Endothelial cell (in vitro differentiated cells): ENCODE data around the gene PPP1R10. TPM values are rescaled to one million over a fixed set of nuclear protein-coding genes. Genes with fewer than 3 reads are reported as not detected.

ENCODE experiments used
- DNase-seq: peaks from one replicate; pipeline ENCODE4 v3.0.0; 2021; ENCODE audit warnings: low spot score
- H3K27ac Mint-ChIP-seq: one replicate; pipeline ENCODE4 v1.8.0; 2021; ENCODE audit warnings: mixed read lengths, inconsistent platforms; ENCODE audit not compliant: unreplicated experiment
- H3K27me3 Mint-ChIP-seq: one replicate; pipeline ENCODE4 v1.8.0; 2021; ENCODE audit warnings: mild to moderate bottlenecking, moderate library complexity, mixed read lengths, inconsistent platforms; ENCODE audit not compliant: unreplicated experiment
- H3K36me3 Mint-ChIP-seq: one replicate; pipeline ENCODE4 v1.8.0; 2021; ENCODE audit warnings: mild to moderate bottlenecking, low read depth, mixed read lengths, inconsistent platforms; ENCODE audit not compliant: unreplicated experiment
- H3K4me1 Mint-ChIP-seq: one replicate; pipeline ENCODE4 v1.8.0; 2021; ENCODE audit warnings: mild to moderate bottlenecking, mixed read lengths, inconsistent platforms; ENCODE audit not compliant: unreplicated experiment
- H3K4me3 Mint-ChIP-seq: one replicate; pipeline ENCODE4 v1.8.0; 2021; ENCODE audit warnings: mild to moderate bottlenecking, mixed read lengths, inconsistent platforms; ENCODE audit not compliant: unreplicated experiment
- H3K9me3 Mint-ChIP-seq: one replicate; pipeline ENCODE4 v1.8.0; 2021; ENCODE audit warnings: mixed read lengths, inconsistent platforms; ENCODE audit not compliant: unreplicated experiment
- CTCF ChIP-seq: fragments of 200-600 bp; sonication (generic); IDR thresholded peaks from one replicate; pipeline ENCODE4 v1.5.0; 2021; ENCODE audit warnings: antibody characterized with exemption; ENCODE audit not compliant: unreplicated experiment
- total RNA-seq: library from RNA; stranded (reverse); fragmentation: NEBNext Ultra II Directional; extraction: Animal tissue kit (Norgen Biotek cat#: 25700); gene quantifications from one replicate; pipeline ENCODE4 v1.2.1, GENCODE V29; 2021; ENCODE audit not compliant: unreplicated experiment

The PPP1R10 gene
- total RNA-seq, 1 donor from 2014 or later, result 75.8 TPM

- Mint-ChIP-seq H3K4me3 (peak overlapping the region; percentile 62), H3K27ac (peak overlapping the region; percentile 80), H3K4me1 (peaks cover 37% of the 10 kb centered on the region), H3K27me3 (peaks cover 20% of the 10 kb centered on the region), H3K36me3 (peaks cover 42% of the 10 kb centered on the region), H3K9me3 (no peaks in the 10 kb centered on the region)
- no peak for TF ChIP-seq CTCF
- no peak for DNase-seq
Observed at GRCh38 chr6:30613251-30614043, 3.6 kb downstream of the PPP1R10 start.

GRCh38 chr6:30612687-30613248 is 4.3 kb downstream of the PPP1R10 start:
- Mint-ChIP-seq H3K4me1 (peaks cover 33% of the 10 kb centered on the region), H3K9me3 (no peaks in the 10 kb centered on the region), H3K36me3 (peaks cover 43% of the 10 kb centered on the region), H3K27ac (peak overlapping the region; percentile 80), H3K27me3 (peaks cover 19% of the 10 kb centered on the region), H3K4me3 (no peak overlapping the region)
- no peak for DNase-seq
- no peak for TF ChIP-seq CTCF

GRCh38 chr6:30612213-30612612 is 4.8 kb downstream of the PPP1R10 start:
- H3K4me3 Mint-ChIP-seq, result no peak overlapping the region
- peak; percentile 26 for TF ChIP-seq CTCF
- H3K9me3 Mint-ChIP-seq, result no peaks in the 10 kb centered on the region
- H3K36me3 Mint-ChIP-seq, result peaks cover 42% of the 10 kb centered on the region
- peaks cover 17% of the 10 kb centered on the region for H3K27me3 Mint-ChIP-seq
- no peak for DNase-seq
- peaks cover 34% of the 10 kb centered on the region for H3K4me1 Mint-ChIP-seq
- no peak overlapping the region for H3K27ac Mint-ChIP-seq

GRCh38 chr6:30611856-30612194 is 5.2 kb downstream of the PPP1R10 start:
- H3K27me3 Mint-ChIP-seq, result peaks cover 14% of the 10 kb centered on the region
- peaks cover 40% of the 10 kb centered on the region for H3K36me3 Mint-ChIP-seq
- no peaks in the 10 kb centered on the region for H3K9me3 Mint-ChIP-seq
- TF ChIP-seq CTCF, result no peak
- DNase-seq, result no peak
- no peak overlapping the region for H3K4me3 Mint-ChIP-seq
- peaks cover 31% of the 10 kb centered on the region for H3K4me1 Mint-ChIP-seq
- peak overlapping the region; percentile 49 for H3K27ac Mint-ChIP-seq

GRCh38 chr6:30611150-30611855 is 5.7 kb downstream of the PPP1R10 start:
- no peak overlapping the region for H3K4me3 Mint-ChIP-seq
- no peaks in the 10 kb centered on the region for H3K9me3 Mint-ChIP-seq
- DNase-seq, result no peak
- H3K36me3 Mint-ChIP-seq, result peaks cover 40% of the 10 kb centered on the region
- peaks cover 12% of the 10 kb centered on the region for H3K27me3 Mint-ChIP-seq
- H3K27ac Mint-ChIP-seq, result peak overlapping the region; percentile 49
- peaks cover 31% of the 10 kb centered on the region for H3K4me1 Mint-ChIP-seq
- TF ChIP-seq CTCF, result no peak
